ENCODE data around the gene SCYGR4. TPM values are rescaled to one million over a fixed set of nuclear protein-coding genes. Genes with fewer than 3 reads are reported as not detected.

Gene SCYGR4, protein sequence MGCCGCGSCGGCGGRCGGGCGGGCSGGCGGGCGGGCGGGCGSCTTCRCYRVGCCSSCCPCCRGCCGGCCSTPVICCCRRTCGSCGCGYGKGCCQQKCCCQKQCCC
- total RNA-seq = not detected in 3 replicates
- long read RNA-seq = 0 reads

DNA sequence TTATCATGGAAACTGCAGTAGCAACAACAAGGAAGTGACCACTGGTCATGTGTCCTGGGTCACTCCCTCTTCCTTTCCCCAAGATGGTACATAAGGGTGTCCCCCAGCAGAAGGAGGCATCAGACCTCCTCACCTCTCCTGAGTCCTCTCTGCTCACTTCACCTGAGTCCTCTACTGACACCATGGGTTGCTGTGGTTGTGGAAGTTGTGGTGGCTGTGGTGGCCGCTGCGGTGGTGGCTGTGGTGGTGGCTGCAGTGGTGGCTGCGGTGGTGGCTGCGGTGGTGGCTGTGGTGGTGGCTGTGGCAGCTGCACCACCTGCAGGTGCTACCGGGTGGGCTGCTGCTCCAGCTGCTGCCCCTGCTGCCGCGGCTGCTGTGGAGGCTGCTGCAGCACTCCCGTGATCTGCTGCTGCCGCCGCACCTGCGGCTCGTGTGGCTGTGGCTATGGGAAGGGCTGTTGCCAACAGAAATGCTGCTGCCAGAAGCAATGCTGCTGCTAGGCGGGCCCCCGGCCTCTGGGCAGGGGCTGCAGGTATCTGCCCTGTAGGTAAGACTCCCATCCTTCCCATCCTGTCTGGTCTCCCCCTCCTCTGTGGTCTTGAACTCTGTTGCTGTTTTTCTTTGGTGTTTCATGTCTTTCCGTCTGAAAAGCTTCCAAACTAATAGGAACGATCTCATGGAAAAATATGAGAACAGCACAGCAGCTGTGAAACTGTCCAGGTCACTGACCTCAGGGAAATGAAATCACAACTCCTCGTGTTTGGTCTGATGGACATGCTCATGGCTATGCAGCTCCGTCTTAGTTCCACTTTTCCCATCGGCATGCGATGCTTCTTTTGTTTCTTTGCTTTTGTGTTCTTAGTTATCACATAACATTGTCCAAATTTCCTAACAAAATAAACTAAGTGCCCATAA, at the start of gene SCYGR4:
SCYGR4 (plus strand) TSS at position 183 of the 915 bp plus-strand sequence; CDS start at position 183, 0 bp downstream.
- H3K36me3 Mint-ChIP-seq (ENCODE audit: low read depth) = no peaks in the 10 kb centered on the region
- TF ChIP-seq, protein P1, sequence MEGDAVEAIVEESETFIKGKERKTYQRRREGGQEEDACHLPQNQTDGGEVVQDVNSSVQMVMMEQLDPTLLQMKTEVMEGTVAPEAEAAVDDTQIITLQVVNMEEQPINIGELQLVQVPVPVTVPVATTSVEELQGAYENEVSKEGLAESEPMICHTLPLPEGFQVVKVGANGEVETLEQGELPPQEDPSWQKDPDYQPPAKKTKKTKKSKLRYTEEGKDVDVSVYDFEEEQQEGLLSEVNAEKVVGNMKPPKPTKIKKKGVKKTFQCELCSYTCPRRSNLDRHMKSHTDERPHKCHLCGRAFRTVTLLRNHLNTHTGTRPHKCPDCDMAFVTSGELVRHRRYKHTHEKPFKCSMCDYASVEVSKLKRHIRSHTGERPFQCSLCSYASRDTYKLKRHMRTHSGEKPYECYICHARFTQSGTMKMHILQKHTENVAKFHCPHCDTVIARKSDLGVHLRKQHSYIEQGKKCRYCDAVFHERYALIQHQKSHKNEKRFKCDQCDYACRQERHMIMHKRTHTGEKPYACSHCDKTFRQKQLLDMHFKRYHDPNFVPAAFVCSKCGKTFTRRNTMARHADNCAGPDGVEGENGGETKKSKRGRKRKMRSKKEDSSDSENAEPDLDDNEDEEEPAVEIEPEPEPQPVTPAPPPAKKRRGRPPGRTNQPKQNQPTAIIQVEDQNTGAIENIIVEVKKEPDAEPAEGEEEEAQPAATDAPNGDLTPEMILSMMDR (IDR thresholded peaks at IDR 0.05) = no peak
- no peak within 1 kb of the TSS for H3K4me3 Mint-ChIP-seq (ENCODE audit: unreplicated experiment)
- peaks cover 3% of the 10 kb centered on the region for H3K4me1 Mint-ChIP-seq (ENCODE audit: low read depth)
- no peaks in the 10 kb centered on the region for H3K9me3 Mint-ChIP-seq (ENCODE audit: low read depth)
- no peak within 1 kb of the TSS for H3K27ac Mint-ChIP-seq (ENCODE audit: unreplicated experiment)
- peaks cover 10% of the 10 kb centered on the region for H3K27me3 Mint-ChIP-seq (ENCODE audit: low read depth)
- no peak for DNase-seq (ENCODE audit: low spot score)

DNA sequence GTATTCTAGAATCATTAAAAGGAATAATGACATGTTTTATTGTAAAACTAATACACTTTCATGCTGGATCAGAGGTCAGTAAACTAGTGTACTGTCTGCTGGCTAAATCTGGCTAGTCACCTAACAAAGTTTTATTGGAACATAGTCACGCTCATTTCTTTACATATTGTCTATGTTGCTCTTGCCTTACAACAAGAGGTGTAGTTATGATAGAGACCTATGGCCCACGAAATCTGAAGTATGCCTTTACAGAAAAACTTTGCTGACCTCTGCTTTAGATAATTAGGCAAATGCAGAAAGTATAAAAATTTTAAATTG, 48.5 kb upstream of the SCYGR4 start:
- peaks cover 10% of the 10 kb centered on the region for H3K36me3 Mint-ChIP-seq (ENCODE audit: low read depth)
- no peaks in the 10 kb centered on the region for H3K27me3 Mint-ChIP-seq (ENCODE audit: low read depth)
- no peaks in the 10 kb centered on the region for H3K9me3 Mint-ChIP-seq (ENCODE audit: low read depth)
- DNase-seq (ENCODE audit: low spot score) = no peak
- no peak overlapping the region for H3K4me3 Mint-ChIP-seq (ENCODE audit: unreplicated experiment)
- TF ChIP-seq, protein P1 (IDR thresholded peaks at IDR 0.05) = no peak
- peaks cover 11% of the 10 kb centered on the region for H3K4me1 Mint-ChIP-seq (ENCODE audit: low read depth)
- no peak overlapping the region for H3K27ac Mint-ChIP-seq (ENCODE audit: unreplicated experiment)

DNA sequence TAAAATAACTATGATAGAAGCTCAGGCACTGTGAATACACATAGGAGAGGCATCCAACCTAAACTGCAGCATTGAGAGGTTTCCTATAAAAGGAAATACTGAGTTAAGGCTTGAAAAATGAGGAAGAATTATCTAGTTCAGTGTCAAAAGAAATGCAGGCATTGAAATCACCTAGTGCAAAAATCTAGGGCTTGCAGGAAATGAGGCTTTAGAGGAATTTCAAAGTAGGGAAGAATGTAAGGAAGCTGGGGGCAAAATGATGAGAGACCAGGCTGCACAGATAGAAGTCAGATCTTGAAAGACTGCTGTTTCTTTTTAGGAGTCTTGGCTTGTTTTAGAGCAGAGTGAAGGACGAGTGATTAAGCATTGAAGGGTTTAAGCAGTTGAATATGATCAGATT, 46.7 kb upstream of the SCYGR4 start:
- TF ChIP-seq, protein P1 (IDR thresholded peaks at IDR 0.05) = no peak
- Mint-ChIP-seq H3K4me1 (ENCODE audit: low read depth) (peaks cover 11% of the 10 kb centered on the region), H3K36me3 (ENCODE audit: low read depth) (peaks cover 4% of the 10 kb centered on the region), H3K27me3 (ENCODE audit: low read depth) (no peaks in the 10 kb centered on the region), H3K9me3 (ENCODE audit: low read depth) (no peaks in the 10 kb centered on the region), H3K4me3 (ENCODE audit: unreplicated experiment) (no peak overlapping the region), H3K27ac (ENCODE audit: unreplicated experiment) (no peak overlapping the region)
- DNase-seq (ENCODE audit: low spot score) = no peak

DNA sequence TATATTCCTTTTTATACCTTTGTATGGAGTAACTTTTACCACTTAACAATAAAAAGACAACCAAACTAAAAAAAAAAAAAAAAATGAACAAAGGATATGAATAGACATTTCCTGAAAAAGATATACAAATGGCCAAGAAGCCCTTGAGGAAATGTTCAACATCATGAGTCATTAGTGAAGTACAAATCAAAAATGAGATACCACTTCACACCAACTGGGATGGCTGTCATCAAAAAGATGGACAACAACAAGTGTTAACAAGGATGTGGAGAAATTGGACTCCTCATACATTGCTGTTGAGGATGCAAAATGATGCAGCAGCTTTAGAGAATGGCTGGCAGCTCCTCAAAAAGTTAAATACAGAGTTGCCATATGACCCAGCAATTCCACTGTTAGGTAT, 41.2 kb upstream of the SCYGR4 start:
- Mint-ChIP-seq H3K27me3 (ENCODE audit: low read depth) (peaks cover 7% of the 10 kb centered on the region), H3K36me3 (ENCODE audit: low read depth) (no peaks in the 10 kb centered on the region), H3K9me3 (ENCODE audit: low read depth) (no peaks in the 10 kb centered on the region), H3K4me1 (ENCODE audit: low read depth) (no peaks in the 10 kb centered on the region), H3K4me3 (ENCODE audit: unreplicated experiment) (no peak overlapping the region), H3K27ac (ENCODE audit: unreplicated experiment) (no peak overlapping the region)
- DNase-seq (ENCODE audit: low spot score) = no peak
- TF ChIP-seq, protein P1 (IDR thresholded peaks at IDR 0.05) = no peak

DNA sequence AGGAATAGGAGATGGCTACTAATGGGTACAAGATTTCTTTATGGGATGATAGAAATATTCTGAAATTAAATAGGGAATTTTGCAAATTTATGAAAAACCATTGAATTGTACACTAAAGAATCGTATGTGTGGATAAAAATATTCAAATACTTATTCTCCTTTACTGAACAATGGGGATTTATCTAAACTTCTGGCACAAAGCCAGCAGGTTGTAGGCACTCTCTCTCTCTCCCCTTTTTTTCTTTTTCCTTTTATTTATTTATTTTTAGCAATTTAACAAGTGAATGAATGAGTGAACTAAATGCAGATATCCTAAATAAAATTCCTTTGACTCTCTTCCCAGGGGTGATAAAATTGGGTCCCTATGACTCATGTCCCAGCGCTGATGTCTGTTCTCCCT, 40.5 kb upstream of the SCYGR4 start:
- Mint-ChIP-seq H3K4me1 (ENCODE audit: low read depth) (no peaks in the 10 kb centered on the region), H3K36me3 (ENCODE audit: low read depth) (no peaks in the 10 kb centered on the region), H3K27me3 (ENCODE audit: low read depth) (peaks cover 7% of the 10 kb centered on the region), H3K4me3 (ENCODE audit: unreplicated experiment) (no peak overlapping the region), H3K27ac (ENCODE audit: unreplicated experiment) (no peak overlapping the region), H3K9me3 (ENCODE audit: low read depth) (no peaks in the 10 kb centered on the region)
- no peak for DNase-seq (ENCODE audit: low spot score)
- TF ChIP-seq, protein P1 (IDR thresholded peaks at IDR 0.05) = no peak
